HG03060 (cell line): ENCODE data around the gene SCD5.

Experiments used
- ATAC-seq: cut with Tn5 transposase; IDR thresholded peaks from one replicate; pipeline ENCODE4 v1.9.1; 2021; ENCODE audit warnings: low read depth, moderate number of reproducible peaks; ENCODE audit not compliant: unreplicated experiment

Gene SCD5

GRCh38 chr4:82645936-82646565 lies 152.5 kb downstream of the SCD5 start:
- ATAC-seq, result no peak

- no peak for ATAC-seq
Measured at GRCh38 chr4:82644734-82645126, 153.9 kb downstream of the SCD5 start.

DNA sequence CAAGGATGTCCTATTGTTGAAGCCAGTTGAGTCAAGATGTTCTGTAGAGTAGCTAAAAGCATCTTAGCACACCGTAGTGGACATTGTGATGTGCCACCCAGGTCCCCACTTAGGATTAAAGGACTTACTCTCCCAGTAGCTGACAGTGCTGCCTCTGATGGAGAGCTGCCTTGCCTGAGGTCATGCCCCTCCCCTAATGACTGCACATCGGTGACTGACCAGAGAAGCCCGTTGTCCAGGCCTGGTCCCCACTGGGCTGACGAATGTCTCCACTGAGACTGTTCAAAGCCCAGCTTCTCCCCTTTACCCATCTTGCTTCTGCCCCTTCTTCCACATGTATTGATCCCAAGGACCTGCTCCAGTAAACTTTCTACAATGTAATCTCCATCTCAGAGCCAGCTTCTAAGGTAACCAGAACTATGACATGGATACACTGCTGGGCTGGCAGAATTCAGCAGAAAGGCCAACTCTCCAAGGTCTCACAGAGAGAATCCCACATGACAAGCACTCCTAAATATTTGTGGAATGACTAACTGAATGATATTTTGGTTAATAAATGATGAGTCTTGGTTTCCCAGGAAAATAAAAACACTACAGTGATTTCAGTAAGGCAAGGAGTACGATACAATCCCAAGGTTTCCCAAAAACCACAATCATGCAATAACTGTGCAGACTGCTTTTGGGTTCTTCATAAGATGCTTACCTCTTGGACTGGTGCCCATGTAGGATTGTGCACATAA lies 154.4 kb downstream of the SCD5 start:
- ATAC-seq, result no peak

DNA sequence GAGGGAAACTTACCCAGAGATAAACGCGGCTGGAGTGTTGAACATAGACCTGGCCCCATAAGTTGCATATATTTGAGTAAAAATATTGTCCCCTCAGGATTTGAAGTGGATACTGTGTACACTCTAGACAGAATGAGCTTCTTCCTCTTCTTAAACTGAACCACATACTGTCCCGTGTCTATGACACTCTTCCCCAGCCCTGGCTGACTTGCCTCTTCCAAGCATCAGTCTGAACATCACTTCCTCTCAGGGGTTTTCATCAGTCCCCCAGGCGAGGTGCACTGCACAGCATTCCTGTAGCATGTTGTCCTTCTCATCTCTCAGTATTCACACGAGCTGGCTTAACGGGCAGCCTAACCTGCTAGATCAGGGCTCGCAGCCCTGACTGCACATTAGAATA lies 156.3 kb downstream of the SCD5 start:
- ATAC-seq, result no peak

DNA sequence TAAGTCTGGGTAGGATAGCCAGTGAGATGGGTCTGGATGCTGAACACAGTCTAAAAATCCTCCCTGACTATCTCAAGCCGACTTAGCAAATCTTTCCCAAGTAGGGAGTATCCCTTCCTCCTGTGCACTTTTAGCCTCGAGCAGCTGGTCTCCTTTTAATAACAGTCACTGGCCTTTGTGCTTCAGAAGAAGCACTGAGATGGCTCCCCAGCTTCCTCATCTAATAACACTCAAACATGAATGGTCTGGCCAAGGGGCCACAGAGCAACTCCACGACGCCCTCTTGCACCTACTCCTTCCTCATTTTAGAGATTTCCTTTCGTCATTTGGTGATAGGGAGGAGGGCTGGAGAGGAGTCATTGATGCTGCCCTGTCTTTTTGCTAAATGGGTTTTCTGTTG lies 158.1 kb downstream of the SCD5 start:
- ATAC-seq, result no peak

GRCh38 chr4:82639971-82640370 lies 158.6 kb downstream of the SCD5 start:
- ATAC-seq, result no peak

DNA sequence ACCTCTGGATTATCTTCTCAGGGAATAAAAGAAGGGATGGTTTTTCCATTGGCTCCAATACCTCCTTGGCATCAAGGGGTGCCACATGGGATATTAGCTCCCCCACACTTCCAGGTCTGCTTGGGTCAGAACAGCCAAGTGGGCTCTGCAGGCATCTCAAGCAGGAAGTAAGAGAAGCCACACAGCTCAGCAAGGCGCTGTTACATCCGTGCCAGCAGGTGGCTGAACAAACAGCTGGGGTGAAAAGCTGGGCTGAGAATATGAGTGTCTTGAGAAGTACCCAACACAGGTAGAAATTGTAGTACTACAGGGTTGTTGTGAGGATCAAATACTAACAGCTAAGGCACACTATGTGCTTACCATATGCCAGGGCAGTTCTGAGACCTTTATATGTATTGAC lies 160.1 kb downstream of the SCD5 start:
- ATAC-seq, result no peak

GRCh38 chr4:82630079-82630478 lies 168.5 kb downstream of the SCD5 start:
- ATAC-seq, result no peak

GRCh38 chr4:82629238-82630000 lies 169.2 kb downstream of the SCD5 start:
- ATAC-seq, result no peak

- ATAC-seq, result no peak
Measured at GRCh38 chr4:82626251-82626868, 172.2 kb downstream of the SCD5 start.

DNA sequence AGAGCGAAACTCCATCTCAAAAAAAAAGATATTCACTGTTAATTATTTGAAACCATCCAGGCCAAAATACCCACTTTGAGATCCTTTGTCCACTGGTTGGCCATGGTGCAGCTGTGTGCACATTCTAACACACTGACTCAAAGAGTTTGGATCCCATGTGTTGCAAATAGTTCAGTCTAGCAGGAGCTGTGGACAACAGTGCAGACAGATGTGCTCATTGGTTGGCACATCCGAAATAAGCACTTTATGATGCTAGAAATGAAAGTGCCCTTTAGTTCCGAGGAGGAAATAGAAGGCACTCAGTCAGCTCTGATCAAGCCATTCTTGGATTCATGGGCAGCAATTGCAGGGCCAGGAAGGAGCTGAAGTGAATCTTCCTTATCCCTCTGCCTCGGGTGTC lies 173.8 kb downstream of the SCD5 start:
- no peak for ATAC-seq

DNA sequence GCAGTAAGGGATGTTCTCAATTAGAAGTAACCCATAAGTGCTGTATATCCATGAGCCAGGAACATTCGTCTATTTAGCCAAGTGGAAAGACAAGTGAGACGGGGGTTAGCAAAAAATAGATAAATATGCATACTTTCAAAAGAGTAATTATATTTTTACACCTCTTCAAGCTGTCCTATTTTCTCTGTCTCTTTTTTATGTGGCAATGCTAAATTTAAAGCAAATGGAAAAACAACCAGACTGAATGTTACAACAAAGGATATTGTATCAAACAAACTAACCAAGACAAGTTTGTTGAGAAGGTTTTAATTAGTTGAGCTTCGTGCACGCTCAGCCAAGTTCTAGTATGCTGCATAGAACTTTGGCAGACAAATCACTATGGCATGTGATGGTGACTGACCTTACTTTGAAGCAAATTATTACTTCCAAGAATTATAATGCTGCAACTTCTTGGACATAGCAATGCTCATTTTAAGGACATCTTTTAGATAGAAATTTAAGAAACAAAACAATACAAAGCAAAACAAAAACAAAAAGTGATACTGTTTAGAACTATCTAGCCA lies 175.4 kb downstream of the SCD5 start:
- no peak for ATAC-seq

DNA sequence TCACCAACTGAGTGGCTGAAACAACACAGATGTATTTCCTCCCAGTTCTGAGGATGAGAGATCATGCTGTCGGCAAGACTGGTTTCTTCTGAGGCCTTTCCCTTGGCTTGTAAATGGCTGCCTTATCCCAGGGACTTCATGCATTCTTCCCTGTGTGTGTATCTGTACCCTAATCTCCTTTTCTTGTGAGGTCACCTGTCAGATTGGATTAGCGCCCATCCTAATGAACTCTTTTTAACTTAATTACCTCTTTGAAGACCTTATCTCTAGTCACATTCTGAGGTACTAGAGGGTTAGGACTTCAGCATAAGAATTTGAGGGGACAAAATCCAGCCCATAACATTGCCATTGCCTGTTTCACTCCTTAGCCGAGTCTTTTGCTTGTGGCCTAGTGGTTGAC lies 177.3 kb downstream of the SCD5 start:
- no peak for ATAC-seq

GRCh38 chr4:82620126-82620735 lies 178.4 kb downstream of the SCD5 start:
- ATAC-seq, result no peak

GRCh38 chr4:82618103-82618720 lies 180.4 kb downstream of the SCD5 start:
- no peak for ATAC-seq

GRCh38 chr4:82614838-82615449 lies 183.7 kb downstream of the SCD5 start:
- ATAC-seq, result no peak

- ATAC-seq, result no peak
Measured at GRCh38 chr4:82613121-82613520, 185.5 kb downstream of the SCD5 start.

GRCh38 chr4:82611982-82612381 lies 186.6 kb downstream of the SCD5 start:
- no peak for ATAC-seq

DNA sequence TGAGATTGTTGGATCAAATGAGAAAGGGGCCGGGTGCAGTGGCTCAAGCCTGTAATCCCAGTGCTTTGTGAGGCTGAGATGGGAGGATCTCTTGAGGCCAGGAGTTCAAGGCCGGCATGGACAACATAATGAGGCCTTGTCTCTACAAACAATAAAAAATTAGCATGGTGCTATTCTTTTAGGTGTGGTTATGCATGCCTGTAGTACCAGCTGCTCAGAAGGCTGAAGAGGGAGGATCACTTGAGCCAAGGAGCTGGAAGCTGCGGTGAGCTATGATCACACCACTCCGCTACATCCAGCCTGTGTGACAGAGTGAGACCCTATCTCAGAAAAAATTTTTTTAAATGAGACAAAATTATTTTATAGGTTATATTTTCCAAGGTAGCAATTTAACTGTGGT lies 187.1 kb downstream of the SCD5 start:
- no peak for ATAC-seq

- ATAC-seq, result no peak
Measured at GRCh38 chr4:82610041-82610440, 188.6 kb downstream of the SCD5 start.
